Lower leg skin (tissue), 3 donors: ENCODE data around the gene BTBD18.

Source experiments
- POLR2A ChIP-seq, 2 donors: fragments of 450-650 bp; IDR thresholded peaks; one replicate each; pipeline ENCODE4 v1.6.1; 2016 to 2017; ENCODE audit warnings: antibody characterized with exemption in 2 of 2, mild to moderate bottlenecking in 1 of 2, moderate library complexity in 1 of 2
- TF ChIP-seq, protein P1 (sequence below), 3 donors: fragments of 450-650 bp; IDR thresholded peaks; one replicate each; pipeline ENCODE4 v1.5.1; 2016; ENCODE audit warnings: antibody characterized with exemption in 3 of 3, mild to moderate bottlenecking in 3 of 3, moderate library complexity in 2 of 3

- no peak for TF ChIP-seq POLR2A (IDR thresholded peaks at IDR 0.05)
- TF ChIP-seq, protein P1, sequence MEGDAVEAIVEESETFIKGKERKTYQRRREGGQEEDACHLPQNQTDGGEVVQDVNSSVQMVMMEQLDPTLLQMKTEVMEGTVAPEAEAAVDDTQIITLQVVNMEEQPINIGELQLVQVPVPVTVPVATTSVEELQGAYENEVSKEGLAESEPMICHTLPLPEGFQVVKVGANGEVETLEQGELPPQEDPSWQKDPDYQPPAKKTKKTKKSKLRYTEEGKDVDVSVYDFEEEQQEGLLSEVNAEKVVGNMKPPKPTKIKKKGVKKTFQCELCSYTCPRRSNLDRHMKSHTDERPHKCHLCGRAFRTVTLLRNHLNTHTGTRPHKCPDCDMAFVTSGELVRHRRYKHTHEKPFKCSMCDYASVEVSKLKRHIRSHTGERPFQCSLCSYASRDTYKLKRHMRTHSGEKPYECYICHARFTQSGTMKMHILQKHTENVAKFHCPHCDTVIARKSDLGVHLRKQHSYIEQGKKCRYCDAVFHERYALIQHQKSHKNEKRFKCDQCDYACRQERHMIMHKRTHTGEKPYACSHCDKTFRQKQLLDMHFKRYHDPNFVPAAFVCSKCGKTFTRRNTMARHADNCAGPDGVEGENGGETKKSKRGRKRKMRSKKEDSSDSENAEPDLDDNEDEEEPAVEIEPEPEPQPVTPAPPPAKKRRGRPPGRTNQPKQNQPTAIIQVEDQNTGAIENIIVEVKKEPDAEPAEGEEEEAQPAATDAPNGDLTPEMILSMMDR (IDR thresholded peaks at IDR 0.05), result no peak
These were observed 4.7 kb downstream of the BTBD18 start for GRCh38 chr11:57746920-57747319.
